ENCODE data around the gene UNC5B.

Gene UNC5B

DNA sequence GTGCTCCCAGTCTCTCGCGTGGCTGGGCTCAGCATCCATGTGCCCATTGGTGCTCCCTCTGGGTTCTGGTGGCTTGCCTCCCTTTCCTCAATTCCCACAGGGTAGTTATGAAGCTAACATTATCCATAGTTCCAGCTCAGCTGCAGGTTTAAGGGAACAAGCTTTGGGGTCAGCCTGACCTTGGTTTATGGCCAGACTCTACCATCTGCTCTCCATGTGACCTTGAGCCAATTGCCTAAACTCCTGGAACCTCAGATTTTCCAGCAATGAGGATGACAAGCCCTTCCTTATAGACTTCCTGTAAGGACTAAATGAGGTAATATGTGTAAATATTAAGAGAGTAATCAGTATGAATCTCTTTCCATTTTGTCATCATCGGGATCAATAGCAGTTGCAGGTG, 96.6 kb downstream of the UNC5B start:
- in situ Hi-C loops (cut with MboI; ENCODE audit: low sequenced_read_pairs), result loop anchor here (25.0 kb wide), 1 partner anchor 253 kb away; no protein-coding TSS in a partner anchor

DNA sequence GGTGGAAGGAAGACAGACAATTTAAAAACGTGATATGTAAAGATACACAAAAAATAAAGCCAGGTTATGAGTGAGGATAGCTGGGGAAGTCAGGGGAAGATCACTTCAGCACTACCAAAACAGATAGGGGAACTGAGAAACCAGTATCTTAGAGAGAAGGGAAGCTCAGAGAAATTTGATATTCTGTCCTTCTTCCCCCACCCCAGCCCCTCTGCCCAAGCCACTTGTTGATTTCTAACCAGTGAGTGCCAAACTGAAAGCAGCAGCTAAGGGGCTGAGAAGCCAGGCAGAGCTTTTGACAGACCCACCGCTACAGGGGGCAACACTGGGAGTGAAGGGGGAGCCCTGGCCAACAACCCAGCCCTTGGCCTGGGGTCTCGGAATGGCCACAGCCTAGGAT, 97.5 kb downstream of the UNC5B start:
- in situ Hi-C loops (cut with MboI; ENCODE audit: low sequenced_read_pairs), result loop anchor here (10.0 to 25.0 kb wide), 2 partner anchors 252 to 395 kb away; no protein-coding TSS in a partner anchor

DNA sequence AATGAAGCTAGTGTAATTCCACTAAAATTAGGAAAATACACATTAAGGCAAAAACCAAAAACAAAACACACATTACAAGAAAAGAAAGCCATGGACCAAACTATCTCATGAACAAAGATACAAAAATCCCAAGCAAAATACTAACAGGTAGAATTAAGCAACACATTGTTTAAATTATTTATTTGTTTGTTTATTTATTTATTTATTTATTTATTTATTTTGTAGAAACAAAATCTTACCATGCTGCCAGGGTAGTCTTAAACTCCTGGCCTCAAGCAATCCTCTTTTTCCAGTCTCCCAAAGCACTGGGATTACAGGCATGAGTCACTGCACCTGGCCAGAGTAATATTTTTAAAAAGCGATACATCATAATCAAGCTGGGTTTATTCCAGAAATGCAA, 99.8 kb downstream of the UNC5B start:
- in situ Hi-C loops (cut with MboI; ENCODE audit: low sequenced_read_pairs), result loop anchor here (10.0 to 25.0 kb wide), 2 partner anchors 250 to 393 kb away; no protein-coding TSS in a partner anchor

DNA sequence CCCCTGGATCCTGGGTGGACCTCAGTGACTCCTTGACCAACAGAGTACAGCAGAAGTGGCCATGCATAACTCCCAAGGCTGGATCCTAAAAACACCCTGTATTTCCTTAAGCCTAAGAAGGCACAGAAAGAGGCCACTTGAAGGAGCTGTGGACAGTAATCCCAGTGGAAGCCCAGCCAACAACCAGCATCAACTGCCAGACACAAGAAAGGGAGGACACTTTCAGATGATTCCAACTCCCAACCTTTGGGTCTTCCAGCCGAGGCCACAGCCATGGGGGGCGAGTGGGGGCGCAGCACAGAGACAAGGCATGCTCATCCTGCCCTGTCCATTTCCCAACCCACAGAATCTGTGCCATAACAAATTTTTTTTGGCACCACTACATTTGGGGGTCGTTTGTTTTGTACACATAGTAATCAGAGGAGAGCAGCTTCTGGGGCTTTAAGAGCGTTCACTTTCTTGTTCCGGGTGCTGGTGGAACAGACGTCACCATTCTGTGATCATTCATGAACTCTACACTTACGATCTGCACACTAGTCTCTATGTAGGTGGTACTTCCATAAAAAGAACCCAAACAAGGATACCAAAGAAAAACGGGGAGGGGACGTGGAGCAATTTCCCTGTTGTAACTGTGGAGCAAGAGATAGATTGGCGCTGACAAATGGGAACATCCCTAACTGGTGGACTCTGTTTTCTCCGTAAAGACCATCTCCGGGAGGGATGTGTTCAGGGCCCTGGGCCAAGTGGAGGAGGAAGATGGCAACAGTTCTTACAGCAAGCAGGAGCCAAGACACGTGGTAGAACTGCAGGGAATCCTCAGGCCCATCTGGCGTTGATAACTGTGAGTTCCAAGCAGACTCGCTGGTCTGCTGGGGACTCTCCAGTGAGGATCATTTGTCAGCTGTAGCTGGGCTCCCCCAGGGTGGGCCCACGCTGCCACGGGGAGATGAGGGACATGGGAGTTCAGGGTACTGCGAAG, 100.7 kb downstream of the UNC5B start:
- in situ Hi-C loops (cut with MboI; ENCODE audit: low sequenced_read_pairs), result loop anchor here (10.0 to 25.0 kb wide), 2 partner anchors 249 to 392 kb away; no protein-coding TSS in a partner anchor

DNA sequence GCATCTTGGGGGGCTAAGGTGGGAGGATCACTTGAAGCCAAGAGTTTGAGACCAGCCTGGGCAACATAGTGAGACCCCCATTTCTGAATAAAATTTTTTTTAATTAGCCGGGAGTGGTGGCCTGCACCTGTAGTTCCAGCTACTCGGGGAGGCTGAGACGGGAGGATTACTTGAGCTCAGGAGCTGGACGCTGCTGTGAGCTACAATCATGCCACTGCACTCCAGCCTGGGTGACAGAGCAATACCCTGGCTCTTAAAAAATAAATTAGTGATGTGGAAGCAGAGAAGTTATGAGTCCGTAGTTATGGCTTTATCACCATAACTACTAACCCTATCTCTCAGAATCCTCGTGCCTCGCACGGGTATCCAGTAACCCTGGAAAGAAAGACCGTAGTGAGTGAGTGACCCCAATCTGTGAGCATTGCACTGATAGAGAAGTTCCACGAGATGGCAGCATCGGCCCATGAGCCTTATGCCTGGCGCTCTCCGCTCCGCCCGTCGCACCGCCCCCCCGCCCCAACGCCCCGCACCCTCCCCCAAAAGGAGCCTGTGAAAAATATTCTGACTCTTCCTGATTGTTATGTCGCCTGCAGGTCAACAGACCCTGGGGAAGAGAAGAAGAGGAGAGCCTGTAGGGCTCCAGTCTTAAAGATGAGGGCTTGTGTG, 101.8 kb downstream of the UNC5B start:
- in situ Hi-C loops (cut with MboI; ENCODE audit: low sequenced_read_pairs), result loop anchor here (10.0 to 25.0 kb wide), 2 partner anchors 248 to 391 kb away; no protein-coding TSS in a partner anchor

DNA sequence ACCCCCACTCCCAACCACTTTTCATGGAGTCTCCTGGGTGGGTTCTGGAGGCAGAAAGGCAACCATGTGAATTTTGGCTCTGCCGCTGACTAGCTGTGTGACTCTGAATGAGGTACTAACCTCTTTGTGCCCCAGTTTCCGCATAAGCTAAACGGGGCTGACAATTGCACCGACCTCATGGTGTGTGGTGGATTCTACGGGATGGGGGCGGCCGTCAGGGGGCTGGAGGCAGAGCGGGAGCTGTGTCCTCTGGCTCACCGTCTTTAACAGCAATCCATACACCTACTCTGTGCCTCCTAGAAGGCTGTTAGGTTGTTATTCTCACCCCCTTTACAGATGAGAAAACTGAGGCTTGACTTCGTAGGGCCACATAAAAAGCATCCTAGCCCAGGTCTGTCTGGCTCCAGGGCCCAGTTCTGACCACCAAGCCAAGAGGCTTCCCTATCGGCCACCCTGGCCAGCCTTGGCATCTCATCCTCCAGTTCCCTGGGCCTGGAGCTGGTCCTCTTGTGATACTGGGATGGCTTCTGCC, 102.4 kb downstream of the UNC5B start:
- in situ Hi-C loops (cut with MboI; ENCODE audit: low sequenced_read_pairs), result loop anchor here (10.0 to 25.0 kb wide), 2 partner anchors 248 to 390 kb away; no protein-coding TSS in a partner anchor

DNA sequence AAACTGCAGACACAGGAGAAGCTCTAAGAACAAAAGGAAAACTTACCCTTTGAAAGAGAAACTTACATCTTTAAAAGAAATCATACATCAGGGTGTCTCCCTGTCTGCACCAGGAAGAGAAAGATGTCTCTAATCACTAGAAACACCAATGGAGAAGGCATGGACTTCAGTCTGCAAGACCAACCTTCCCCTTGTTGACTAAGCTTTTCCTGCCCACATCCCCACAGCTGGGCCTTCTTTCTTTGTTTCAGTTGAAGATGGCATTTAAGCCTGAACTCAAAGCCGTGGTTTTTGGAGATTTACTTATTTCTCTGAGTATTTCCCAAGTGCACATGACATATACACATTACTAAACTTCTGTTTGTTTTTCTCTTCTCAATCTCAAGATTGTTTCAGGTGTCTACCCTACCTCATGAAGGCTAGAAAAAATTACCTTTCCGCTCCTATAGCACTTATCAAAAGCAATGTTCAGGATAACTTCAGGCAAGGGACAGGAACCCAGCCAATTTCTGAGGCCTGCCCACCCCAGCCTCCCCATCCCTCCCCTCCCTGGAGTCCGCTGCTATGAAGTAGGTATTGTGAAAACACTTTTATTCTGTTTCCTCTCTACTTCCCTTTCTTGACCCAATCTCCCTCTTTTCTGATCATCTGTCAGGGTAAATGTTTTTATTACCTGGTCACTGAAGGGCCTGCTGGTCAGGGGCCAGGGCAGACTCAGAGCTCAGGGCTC, 103.9 kb downstream of the UNC5B start:
- in situ Hi-C loops (cut with MboI; ENCODE audit: low sequenced_read_pairs), result loop anchor here (10.0 to 25.0 kb wide), 2 partner anchors 246 to 389 kb away; no protein-coding TSS in a partner anchor

DNA sequence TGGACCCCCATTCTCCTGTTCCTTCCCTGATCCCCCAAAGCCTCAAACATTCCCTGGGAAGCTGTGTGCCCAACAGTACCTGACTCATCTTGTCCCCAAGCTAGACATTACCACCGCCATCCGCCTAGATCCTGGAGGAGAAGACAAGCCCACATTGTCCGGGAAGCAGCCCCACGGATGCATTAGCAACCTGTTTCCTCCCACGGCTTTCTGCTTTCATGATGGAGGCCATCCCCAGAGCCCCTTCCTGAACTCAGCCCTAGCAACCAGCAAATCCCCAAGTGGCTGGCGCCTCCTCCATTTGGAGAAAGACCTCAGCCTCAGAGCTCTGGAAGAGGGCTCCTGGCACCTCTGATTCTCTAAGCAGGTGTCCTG, 104.4 kb downstream of the UNC5B start:
- in situ Hi-C loops (cut with MboI; ENCODE audit: low sequenced_read_pairs), result loop anchor here (10.0 to 25.0 kb wide), 2 partner anchors 246 to 388 kb away; no protein-coding TSS in a partner anchor

DNA sequence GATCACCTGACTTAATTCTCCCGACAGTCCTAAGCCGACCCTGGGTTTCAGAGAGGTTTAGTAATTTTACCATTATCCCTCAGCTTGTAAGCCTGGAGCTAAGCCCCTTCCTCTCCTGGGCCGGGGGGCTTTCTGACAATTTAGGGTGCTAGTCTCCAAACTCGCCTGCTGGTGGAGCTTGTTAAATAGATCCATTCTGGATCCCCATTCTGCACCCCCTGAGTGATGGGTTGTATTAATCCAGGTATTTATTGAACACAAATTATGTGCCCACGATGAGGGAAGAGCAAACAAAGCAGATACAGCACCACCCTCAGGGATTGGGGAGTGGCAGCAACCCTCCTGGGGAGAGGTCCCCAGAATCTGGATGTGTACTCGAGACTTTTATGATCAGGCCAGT, 105.4 kb downstream of the UNC5B start:
- in situ Hi-C loops (cut with MboI; ENCODE audit: low sequenced_read_pairs), result loop anchor here (10.0 to 25.0 kb wide), 2 partner anchors 245 to 387 kb away; no protein-coding TSS in a partner anchor

DNA sequence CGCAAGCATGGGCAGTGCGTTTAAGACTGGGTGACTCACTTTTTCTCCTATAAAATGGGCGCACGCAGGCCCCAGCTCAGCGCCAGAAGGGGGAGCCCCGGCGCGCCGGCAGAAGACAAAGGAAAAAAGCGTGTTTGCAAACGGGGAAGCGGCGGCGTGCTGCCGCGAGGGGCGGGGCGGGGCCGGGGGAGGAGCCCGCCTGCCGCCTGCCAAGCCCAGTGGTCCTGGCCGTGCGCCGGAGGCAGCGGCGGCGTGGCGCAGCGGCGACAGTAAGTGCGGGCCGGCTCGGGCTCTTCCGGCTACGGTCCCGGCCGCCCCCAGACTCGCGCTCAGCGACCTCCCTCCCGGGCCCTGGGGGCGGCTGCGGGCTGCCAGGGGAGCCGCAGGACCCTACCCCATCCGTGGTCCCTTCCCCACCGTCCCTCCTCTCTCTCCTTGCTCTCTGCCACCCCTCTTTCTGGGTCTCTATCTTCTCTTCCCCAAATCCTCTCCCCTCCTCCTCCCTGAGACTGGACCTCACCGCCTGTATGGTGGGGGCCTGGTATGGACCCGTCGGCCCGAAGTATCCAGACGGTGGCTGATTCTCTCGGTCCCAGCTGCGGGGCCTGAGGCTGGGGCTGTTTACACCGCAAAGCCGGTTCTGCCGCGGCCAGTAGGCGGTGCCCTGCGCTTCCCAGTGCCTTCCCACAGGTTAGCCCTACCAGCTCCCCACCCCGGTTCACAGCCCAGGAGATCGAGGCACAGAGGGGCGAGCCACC, 106.9 kb downstream of the UNC5B start, which contains the start of gene SLC29A3:
Gene SLC29A3 (plus strand): TSS at position 218 of the 758 bp plus-strand sequence. CDS start 51 bp downstream, at position 269.
- in situ Hi-C loops (cut with MboI; ENCODE audit: low sequenced_read_pairs), result loop anchor here (10.0 to 25.0 kb wide), 2 partner anchors 243 to 386 kb away; no protein-coding TSS in a partner anchor

DNA sequence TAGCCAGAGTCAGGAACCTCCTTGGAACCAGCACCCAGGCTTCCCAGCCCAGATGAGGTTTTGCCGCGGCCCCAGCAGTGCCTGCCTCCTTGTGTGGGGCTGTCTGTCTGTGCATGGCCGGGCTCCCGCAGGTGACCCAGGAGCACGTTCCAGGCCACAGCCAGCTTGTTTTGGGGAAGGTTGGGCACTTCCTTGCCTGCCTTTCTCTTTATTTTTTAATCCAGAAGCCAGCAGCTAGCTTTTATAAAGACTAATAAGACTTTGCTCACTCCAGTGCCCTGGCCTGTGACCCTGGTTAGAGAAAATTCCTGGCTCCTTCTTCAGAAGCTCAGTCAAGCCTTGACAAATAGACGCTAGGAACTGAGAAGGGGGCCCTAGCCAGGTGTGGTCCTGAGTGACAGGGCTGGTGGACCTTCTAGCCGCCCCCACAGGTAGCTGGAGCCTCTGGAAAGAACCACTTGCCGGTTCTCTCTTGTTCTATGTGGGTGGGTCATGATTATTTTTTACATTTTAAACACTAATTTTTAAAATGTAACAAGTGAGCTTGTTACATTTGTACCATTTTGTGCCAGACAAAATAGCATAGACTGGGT, 107.5 kb downstream of the UNC5B start:
- in situ Hi-C loops (cut with MboI; ENCODE audit: low sequenced_read_pairs), result loop anchor here (10.0 to 25.0 kb wide), 3 partner anchors 55 to 385 kb away; no protein-coding TSS in a partner anchor

DNA sequence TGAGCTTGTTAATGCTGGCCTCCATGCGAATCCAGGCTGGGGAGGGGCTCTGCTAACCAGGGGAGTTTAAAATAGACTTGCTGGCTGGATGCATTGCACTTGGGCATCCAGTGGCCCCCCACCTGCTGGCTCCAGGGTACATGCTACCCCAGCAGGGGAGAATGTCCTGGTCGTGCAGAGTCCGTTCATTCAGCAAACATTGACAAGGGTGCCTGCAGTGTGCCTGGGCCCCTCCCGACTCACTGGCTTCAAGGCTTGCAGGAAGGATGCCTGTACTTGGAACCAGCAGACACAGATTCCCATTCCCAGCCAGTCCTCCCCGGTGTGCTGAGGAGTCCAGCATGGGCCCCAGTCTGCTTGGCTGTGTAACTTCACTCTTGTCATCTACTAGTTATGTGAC, 108.2 kb downstream of the UNC5B start:
- in situ Hi-C loops (cut with MboI; ENCODE audit: low sequenced_read_pairs), result loop anchor here (10.0 to 25.0 kb wide), 2 partner anchors 54 to 242 kb away; no protein-coding TSS in a partner anchor

DNA sequence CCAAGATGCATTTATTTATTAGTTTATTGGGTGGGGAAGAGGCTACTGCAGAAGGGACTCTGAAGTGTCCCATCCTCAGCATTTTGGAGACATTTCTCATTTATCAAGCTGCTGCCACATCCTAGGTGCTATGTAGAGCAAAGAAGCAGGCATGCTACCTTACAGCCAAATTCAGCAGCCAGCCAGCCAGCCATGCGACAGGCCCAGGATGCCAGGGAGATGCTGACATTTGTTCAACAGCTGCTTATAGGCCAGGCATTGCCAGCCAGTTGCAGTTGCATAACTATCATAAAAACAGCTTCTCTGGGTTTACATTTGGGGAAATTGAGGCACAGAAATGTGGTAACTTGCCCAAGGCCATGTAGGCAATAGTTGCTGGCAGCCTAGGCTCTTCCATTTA, 109.0 kb downstream of the UNC5B start:
- in situ Hi-C loops (cut with MboI; ENCODE audit: low sequenced_read_pairs), result loop anchor here (10.0 to 25.0 kb wide), 2 partner anchors 53 to 241 kb away; no protein-coding TSS in a partner anchor

DNA sequence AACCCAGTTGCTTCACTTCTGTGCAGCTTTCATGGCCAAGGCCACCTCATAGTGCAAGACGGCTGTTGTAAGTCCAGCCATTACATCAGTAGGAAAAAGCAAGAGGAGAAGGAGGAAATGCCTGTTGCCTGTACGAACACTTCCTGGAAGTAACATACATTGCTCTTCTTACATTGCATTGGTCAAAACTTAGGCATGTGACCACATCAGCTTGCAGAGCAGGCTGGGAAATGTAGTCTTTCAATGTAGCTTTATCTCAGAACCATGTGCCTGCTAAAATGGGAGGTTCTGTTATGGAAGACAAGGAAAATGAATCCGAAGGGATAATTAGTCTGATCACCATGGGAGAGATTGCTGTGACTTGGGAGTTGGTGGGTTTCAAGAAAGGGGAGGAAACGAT, 111.0 kb downstream of the UNC5B start:
- in situ Hi-C loops (cut with MboI; ENCODE audit: low sequenced_read_pairs), result loop anchor here (10.0 to 25.0 kb wide), 2 partner anchors 51 to 239 kb away; no protein-coding TSS in a partner anchor

DNA sequence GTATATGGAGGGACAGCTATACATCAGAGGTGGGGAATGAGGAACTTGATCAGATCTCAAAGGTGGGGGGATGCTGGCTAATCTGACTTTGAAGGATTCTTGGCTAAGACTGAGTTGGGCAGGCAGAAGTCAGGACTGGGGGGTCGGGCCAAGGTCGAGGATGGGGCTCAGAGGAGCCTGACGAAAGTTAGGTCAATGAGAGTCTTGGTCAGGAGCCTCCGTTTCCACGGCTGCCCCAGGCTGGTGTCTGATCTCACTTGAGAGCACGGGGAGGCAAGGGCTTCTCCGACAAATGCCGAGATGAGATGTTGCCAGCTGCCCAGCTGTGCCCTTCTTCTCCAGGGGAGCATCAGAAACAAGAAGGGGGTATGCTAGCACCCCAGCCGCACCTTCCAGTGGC, 112.4 kb downstream of the UNC5B start:
- in situ Hi-C loops (cut with MboI; ENCODE audit: low sequenced_read_pairs), result loop anchor here (10.0 to 25.0 kb wide), 2 partner anchors 50 to 238 kb away; no protein-coding TSS in a partner anchor

DNA sequence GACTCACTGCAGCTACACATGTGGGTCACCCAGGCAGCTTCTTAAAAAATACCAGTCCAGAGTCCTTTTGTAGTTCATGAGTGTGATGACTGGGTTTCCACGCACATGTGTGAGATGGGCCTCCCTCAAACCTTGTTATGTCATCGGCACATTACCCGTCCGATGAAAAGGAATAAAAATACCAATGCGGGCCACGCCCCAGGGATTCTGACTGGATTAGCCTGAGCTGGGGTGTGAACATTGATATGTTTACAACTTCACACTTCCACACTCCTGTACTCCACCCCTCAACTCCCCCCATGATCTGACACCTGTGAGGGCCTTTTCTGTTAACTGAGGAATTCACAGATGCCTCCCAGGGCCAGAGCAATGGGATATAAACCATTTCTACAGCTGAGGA, 112.9 kb downstream of the UNC5B start:
- in situ Hi-C loops (cut with MboI; ENCODE audit: low sequenced_read_pairs), result loop anchor here (10.0 kb wide), 1 partner anchor 50 kb away; no protein-coding TSS in a partner anchor

DNA sequence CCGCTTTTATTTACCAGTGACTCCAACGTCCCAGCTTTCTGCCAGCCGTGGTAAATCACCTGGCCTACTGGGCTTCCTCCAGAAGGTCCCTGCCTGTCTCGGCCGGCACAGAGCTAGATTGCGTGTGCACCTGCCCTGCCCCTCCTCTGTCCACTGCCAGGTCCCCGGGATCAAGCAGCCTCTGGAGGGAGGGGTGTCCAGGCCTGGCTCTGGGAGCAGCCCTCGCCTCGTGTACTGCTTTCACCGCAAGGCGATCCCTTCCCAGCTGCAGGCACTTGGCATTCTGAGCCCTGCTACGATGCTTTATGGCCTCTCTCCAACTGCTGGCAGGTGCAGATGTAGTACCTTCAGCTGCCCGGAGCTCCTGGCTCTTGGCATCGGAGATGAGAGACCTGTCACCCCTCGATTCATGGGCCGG, 114.1 kb downstream of the UNC5B start:
- in situ Hi-C loops (cut with MboI; ENCODE audit: low sequenced_read_pairs), result loop anchor here (10.0 kb wide), 1 partner anchor 48 kb away; no protein-coding TSS in a partner anchor

DNA sequence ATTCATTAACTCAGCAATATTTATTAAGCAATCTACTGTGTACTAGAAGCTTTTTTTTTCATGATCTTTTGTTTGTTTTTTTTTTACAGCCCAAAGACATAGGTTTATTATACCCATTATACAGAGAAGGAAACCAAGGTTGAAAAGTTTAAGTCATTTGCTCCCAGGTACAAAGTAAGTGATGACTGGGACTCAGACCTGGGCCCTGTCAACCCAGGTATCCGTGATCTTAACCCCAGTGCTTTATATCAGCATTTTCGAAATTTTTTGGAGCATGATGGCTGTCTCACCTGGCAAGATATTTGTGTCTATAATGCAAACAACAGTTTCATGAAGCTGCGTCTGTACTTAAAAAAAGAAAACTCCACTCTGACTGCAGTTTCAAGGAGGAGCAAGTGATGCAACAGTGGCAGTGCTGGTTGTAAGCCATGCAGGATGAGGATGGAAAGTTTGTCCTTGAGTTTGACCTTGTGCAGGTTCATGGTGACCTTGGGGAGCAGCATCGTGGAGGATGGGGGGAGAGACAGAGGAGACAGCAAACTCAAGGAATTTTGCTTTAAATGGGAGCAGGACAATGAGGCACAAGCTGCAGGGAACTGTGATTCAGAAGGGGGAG, 118.5 kb downstream of the UNC5B start:
- in situ Hi-C loops (cut with MboI; ENCODE audit: low sequenced_read_pairs), result no loop called here
